Ovary (tissue), 9 donors: ENCODE measurements around the gene NUDT11. TPM values are rescaled to one million over a fixed set of nuclear protein-coding genes. Genes with fewer than 3 reads are reported as not detected.

ENCODE experiments used
- DNase-seq, 5 donors: peaks; one replicate each; pipeline ENCODE4 v3.0.0-alpha.2; 2019 to 2020
- H3K27ac ChIP-seq, 2 donors: fragments of 200-600 bp; one replicate each; pipeline versions ENCODE4 v1.5.1 to v1.8.0; 2019 to 2022
- H3K27me3 ChIP-seq: fragments of 200-600 bp; one replicate; pipeline ENCODE4 v1.8.0; 2022
- H3K36me3 ChIP-seq: fragments of 200-600 bp; sonication (generic); one replicate; pipeline ENCODE4 v1.5.1; 2019
- H3K4me1 ChIP-seq: one replicate; pipeline ENCODE4 v1.8.1; 2013; ENCODE audit warnings: mild to moderate bottlenecking, moderate library complexity; ENCODE audit not compliant: insufficient read depth
- H3K4me3 ChIP-seq: fragments of 200-600 bp; sonication (generic); one replicate; pipeline ENCODE4 v1.5.1; 2017
- H3K9me3 ChIP-seq, 2 donors: fragments of 200-600 bp in 1 of 2; sonication (generic) in 1 of 2; one replicate each; pipeline versions ENCODE4 v1.5.1 to v1.8.1; 2013 to 2019; ENCODE audit warnings: mild to moderate bottlenecking in 1 of 2, moderate library complexity in 1 of 2
- EP300 ChIP-seq: sonication (generic); formaldehyde crosslinking; IDR thresholded peaks from one replicate; pipeline ENCODE4 v1.6.1; 2017; ENCODE audit warnings: antibody characterized with exemption
- POLR2A ChIP-seq: fragments of 450-650 bp; IDR thresholded peaks from one replicate; pipeline ENCODE4 v1.6.1; 2017; ENCODE audit warnings: antibody characterized with exemption, mild to moderate bottlenecking, moderate library complexity
- WGBS, 3 donors: extraction: QIAGEN DNeasy Blood & Tissue Kit in 1 of 3; methylation state at CpG; one replicate each; pipeline versions ENCODE4 v1.1.5 to v1.1.7; 2013 to 2017; 5-methylcytosine and 5-hydroxymethylcytosine counted together
- intact Hi-C, 4 donors: fragments of 100-400 bp; cut with DNase I; formaldehyde crosslinking; loops; one replicate each; pipeline versions ENCODE4 v1.11.0 to v1.15.1; 2022 to 2023
- polyA plus RNA-seq, 2 donors: library from polyadenylated mRNA; stranded (reverse); fragments of 200-250 nt in 1 of 2; fragments of 350-450 nt in 1 of 2; fragmentation: Illumina TruSeq in 1 of 2; extraction: RNeasy Lipid Tissue Mini Kit (QIAGEN cat#74804) in 1 of 2; gene quantifications; one replicate each; pipeline ENCODE4 v1.2.3, GENCODE V29; 2013 to 2014
- total RNA-seq, 7 donors: library from RNA; depleted of rRNA in 2 of 7; stranded (reverse); fragments of >200 nt in 2 of 7; fragmentation: NEBNext Ultra II Directional in 3 of 7; extraction: Animal tissue kit (Norgen Biotek cat#: 25700) in 3 of 7; gene quantifications; one replicate each; pipeline versions ENCODE4 v1.1.0 to v1.2.4, GENCODE V29; 2016 to 2023
- TF ChIP-seq, protein P1 (sequence below), 3 donors: fragments of 450-650 bp in 2 of 3; fragments of 200-600 bp in 1 of 3; IDR thresholded peaks; one replicate each; pipeline versions ENCODE4 v1.5.1 to v1.8.0; 2016 to 2022; ENCODE audit warnings: antibody characterized with exemption in 3 of 3, mild to moderate bottlenecking in 1 of 3
- donor health status: DM: no; HTN: no; CAD: no; lungs with moderate emphysema.
- donor health status: DM: no; HTN: no; CAD: no.
- donor health status: Bipolar disorder and iron deficiency.
- donor health status: DM: yes; HTN: yes; CAD: no.
- donor health status: DM: no; HTN: no; CAD: no.
- donor health status: DM: yes; HTN: yes; CAD: no.

The NUDT11 gene
- total and polyA plus RNA-seq, 9 donors: 3.6 to 11.9 (median 9.0) TPM

DNA sequence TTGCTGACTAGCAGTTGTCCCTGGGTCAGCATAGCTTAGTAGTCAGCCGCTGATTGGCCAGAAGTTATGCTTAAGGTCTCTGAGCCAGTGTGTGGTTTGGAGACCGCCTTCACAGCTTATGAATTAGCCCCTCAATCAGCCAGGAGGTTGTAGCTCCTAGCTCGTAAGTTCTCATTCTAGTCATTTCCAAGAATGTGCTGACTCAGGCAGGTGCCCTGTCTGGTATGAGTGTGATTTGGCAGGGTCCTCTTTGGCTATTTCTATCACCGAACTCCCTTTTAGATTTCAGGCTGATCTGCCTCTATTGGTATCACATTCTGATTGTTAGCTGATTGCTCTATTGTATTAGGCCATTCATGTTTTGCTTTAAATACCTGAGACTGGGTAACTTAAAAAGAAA is 33.1 kb downstream of the NUDT11 start:
- Histone ChIP-seq H3K36me3 (no peaks in the 10 kb centered on the region), H3K4me1 (no peaks in the 10 kb centered on the region), H3K27me3 (no peaks in the 10 kb centered on the region), H3K27ac (no peak overlapping the region), H3K9me3 (no peaks in the 10 kb centered on the region), H3K4me3 (no peak overlapping the region)
- TF ChIP-seq, protein P1, sequence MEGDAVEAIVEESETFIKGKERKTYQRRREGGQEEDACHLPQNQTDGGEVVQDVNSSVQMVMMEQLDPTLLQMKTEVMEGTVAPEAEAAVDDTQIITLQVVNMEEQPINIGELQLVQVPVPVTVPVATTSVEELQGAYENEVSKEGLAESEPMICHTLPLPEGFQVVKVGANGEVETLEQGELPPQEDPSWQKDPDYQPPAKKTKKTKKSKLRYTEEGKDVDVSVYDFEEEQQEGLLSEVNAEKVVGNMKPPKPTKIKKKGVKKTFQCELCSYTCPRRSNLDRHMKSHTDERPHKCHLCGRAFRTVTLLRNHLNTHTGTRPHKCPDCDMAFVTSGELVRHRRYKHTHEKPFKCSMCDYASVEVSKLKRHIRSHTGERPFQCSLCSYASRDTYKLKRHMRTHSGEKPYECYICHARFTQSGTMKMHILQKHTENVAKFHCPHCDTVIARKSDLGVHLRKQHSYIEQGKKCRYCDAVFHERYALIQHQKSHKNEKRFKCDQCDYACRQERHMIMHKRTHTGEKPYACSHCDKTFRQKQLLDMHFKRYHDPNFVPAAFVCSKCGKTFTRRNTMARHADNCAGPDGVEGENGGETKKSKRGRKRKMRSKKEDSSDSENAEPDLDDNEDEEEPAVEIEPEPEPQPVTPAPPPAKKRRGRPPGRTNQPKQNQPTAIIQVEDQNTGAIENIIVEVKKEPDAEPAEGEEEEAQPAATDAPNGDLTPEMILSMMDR (IDR thresholded peaks at IDR 0.05): no peak
- TF ChIP-seq POLR2A: no peak
- TF ChIP-seq EP300: no peak
- intact Hi-C loops: no loop called here
- no peak for DNase-seq
- 76 to 82% (median 79%) methylated on average over 4 of the region's 4 CpGs for WGBS, 3 donors

DNA sequence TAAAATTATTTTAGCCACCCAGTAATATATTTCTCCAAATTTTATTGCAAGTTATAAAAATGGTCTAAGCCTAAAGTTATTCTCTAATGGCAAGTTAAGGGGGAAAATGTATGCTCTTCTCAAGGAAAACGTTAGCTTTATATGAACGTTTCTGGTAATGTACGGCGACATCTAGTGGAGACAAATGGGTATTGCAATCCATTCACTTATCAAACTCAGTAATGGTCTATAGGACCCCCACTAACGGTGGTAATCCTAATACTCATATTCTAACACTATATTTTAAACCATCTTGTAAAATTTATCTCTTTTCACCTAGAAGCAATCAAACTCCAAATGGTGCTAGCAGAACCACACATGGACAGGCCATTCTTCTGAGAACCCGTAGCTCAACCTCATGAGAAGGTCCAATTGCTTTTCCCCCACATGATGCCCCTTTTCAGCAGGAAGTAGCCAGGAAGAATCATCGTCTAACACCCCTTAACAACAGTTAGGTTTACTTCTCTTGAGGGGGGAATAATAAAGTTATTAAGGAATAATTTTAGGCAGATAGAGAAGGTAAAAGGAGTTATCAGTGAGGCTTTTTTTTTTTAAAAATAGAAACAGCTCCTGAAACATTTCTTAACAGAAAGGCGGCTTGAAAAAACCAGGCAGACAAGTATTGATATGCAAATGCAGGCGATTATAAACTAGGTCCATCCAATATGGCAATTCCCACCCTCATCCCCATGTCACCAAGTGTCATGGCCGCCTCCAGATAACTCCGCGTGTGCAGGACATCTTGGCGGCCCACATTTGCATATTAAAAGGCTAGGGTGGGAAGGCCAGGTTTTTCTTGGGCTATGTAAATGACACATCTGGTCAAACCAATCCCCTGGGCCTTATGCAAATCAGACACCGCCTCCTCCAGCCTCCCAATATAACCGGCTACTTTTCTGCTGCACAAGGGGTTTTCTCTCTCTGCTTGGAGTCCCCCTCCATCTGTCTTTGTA is 35.0 kb downstream of the NUDT11 start:
- intact Hi-C loops: no loop called here
- DNase-seq: no peak
- H3K4me3 ChIP-seq: no peak overlapping the region
- no peaks in the 10 kb centered on the region for H3K36me3 ChIP-seq
- TF ChIP-seq POLR2A: no peak
- TF ChIP-seq, protein P1 (IDR thresholded peaks at IDR 0.05): peak; percentile 35 to 51 (median 47)
- no peak for TF ChIP-seq EP300
- H3K27me3 ChIP-seq: no peaks in the 10 kb centered on the region
- no peak overlapping the region for H3K27ac ChIP-seq
- H3K4me1 ChIP-seq: no peaks in the 10 kb centered on the region
- WGBS, 3 donors: 36 to 39% (median 38%) methylated on average over 15 of the region's 15 CpGs
- H3K9me3 ChIP-seq: no peaks in the 10 kb centered on the region

DNA sequence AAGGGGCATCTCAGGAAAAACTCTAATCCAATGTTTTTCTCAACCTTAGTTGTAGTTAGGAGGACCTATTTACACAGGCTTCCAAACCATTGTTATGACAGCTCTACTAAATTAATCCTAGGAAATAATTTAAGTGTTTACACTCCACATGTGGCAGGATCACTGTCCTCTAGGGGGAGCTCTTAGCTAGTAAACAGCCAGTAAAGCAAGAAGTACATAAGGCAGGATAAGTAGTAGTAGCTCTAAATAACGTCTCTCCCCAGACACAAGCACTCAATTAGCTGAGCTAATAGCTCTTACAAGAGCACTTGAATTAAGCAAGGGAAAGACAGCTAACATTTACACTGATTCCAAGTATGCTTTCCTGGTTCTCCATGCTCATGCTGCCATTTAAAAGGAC is 37.3 kb downstream of the NUDT11 start:
- DNase-seq: no peak
- no peak overlapping the region for H3K27ac ChIP-seq
- no peak for TF ChIP-seq POLR2A
- TF ChIP-seq EP300: no peak
- TF ChIP-seq, protein P1 (IDR thresholded peaks at IDR 0.05): no peak
- H3K9me3 ChIP-seq: no peaks in the 10 kb centered on the region
- no peaks in the 10 kb centered on the region for H3K27me3 ChIP-seq
- no peaks in the 10 kb centered on the region for H3K36me3 ChIP-seq
- WGBS, 3 donors: 36 to 58% (median 39%) methylated on average over 1 of the region's 1 CpG
- H3K4me3 ChIP-seq: no peak overlapping the region
- intact Hi-C loops: loop anchor here in 2 of 4 donors (10.0 kb wide), 2 partner anchors 304 to 314 kb away; no protein-coding TSS in a partner anchor
- no peaks in the 10 kb centered on the region for H3K4me1 ChIP-seq

DNA sequence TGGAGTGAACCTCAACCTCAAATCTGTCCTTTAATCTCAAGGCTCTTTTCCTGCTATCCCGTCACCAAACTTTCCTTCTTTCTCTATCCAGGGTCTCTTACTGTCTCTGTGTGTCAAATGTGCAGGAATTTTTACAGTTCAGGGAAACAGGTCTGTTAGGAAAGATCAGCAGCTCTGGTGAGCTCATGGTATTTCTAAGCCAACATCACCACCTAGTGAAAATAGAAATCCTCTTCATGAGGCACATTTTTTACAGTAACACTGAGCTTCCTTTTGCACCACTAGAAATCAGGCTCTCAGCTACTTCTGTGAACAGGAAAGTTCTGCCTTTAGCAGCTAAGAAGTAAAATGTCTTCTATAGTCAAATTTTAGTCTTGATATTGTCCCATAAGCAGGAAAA is 39.6 kb downstream of the NUDT11 start:
- H3K4me1 ChIP-seq: no peaks in the 10 kb centered on the region
- no peaks in the 10 kb centered on the region for H3K36me3 ChIP-seq
- no peak overlapping the region for H3K27ac ChIP-seq
- 0 to 2% (median 0%) methylated on average over 1 of the region's 1 CpG for WGBS, 3 donors
- intact Hi-C loops: loop anchor here in 2 of 4 donors (10.0 kb wide), 2 partner anchors 302 to 312 kb away; no protein-coding TSS in a partner anchor
- no peak for DNase-seq
- no peak overlapping the region for H3K4me3 ChIP-seq
- no peaks in the 10 kb centered on the region for H3K27me3 ChIP-seq
- H3K9me3 ChIP-seq: no peaks in the 10 kb centered on the region
- TF ChIP-seq, protein P1 (IDR thresholded peaks at IDR 0.05): no peak
- TF ChIP-seq POLR2A: no peak
- no peak for TF ChIP-seq EP300
